Adrenal gland (tissue), 5 donors: ENCODE measurements around the gene ETFB.

Experiments used
- POLR2A ChIP-seq, 2 donors: fragments of 450-650 bp; IDR thresholded peaks; one replicate each; pipeline ENCODE4 v1.6.1; 2017; ENCODE audit warnings: antibody characterized with exemption in 2 of 2, mild to moderate bottlenecking in 2 of 2, moderate library complexity in 1 of 2
- TF ChIP-seq, protein P1 (sequence below), 6 experiments: fragments of 450-650 bp in 4 of 6; fragments of 200-600 bp in 2 of 6; sonication (generic) in 1 of 6; IDR thresholded peaks; 1 replicate in 5 of 6; 2 replicates in 1 of 6; pipeline versions ENCODE4 v1.5.1 to v1.8.0; 2016 to 2021; ENCODE audit warnings: antibody characterized with exemption in 6 of 6, mild to moderate bottlenecking in 2 of 6, moderate library complexity in 1 of 6
- donor health status: DM: no; HTN: no; CAD: no.

DNA sequence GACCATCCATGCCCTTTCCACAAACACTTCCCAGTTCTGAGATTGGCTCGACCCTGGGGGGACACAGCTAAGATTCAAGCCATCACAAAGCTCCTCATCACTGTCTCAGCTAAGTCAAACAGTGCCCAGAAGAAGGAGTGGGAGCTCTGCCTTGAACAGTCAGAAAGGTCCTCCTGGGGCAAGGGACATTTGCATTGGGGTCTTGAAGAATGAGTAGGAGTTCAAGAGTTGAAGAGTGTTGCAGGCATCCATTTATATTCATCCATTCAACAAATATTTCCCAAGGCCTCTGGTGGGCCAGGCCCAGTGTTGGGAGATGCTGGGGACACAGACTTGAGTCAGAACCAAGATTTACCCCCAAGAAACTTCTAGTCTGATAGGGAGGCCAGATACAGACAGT, 48.2 kb downstream of the ETFB start:
- TF ChIP-seq, protein P1, sequence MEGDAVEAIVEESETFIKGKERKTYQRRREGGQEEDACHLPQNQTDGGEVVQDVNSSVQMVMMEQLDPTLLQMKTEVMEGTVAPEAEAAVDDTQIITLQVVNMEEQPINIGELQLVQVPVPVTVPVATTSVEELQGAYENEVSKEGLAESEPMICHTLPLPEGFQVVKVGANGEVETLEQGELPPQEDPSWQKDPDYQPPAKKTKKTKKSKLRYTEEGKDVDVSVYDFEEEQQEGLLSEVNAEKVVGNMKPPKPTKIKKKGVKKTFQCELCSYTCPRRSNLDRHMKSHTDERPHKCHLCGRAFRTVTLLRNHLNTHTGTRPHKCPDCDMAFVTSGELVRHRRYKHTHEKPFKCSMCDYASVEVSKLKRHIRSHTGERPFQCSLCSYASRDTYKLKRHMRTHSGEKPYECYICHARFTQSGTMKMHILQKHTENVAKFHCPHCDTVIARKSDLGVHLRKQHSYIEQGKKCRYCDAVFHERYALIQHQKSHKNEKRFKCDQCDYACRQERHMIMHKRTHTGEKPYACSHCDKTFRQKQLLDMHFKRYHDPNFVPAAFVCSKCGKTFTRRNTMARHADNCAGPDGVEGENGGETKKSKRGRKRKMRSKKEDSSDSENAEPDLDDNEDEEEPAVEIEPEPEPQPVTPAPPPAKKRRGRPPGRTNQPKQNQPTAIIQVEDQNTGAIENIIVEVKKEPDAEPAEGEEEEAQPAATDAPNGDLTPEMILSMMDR (IDR thresholded peaks at IDR 0.05), result no peak
- TF ChIP-seq POLR2A (IDR thresholded peaks at IDR 0.05), result no peak
